Stimulated activated CD4-positive, alpha-beta T cell treated with anti-CD3 and anti-CD28 coated beads, Interleukin-1b, Interleukin-23, amount 100 ng/mL, for 48 hours (primary cell): ENCODE results near the gene HSPG2.

Experiments
- DNase-seq: peaks from one replicate; pipeline ENCODE4 v3.0.0-alpha.2; 2020

Gene HSPG2

DNA sequence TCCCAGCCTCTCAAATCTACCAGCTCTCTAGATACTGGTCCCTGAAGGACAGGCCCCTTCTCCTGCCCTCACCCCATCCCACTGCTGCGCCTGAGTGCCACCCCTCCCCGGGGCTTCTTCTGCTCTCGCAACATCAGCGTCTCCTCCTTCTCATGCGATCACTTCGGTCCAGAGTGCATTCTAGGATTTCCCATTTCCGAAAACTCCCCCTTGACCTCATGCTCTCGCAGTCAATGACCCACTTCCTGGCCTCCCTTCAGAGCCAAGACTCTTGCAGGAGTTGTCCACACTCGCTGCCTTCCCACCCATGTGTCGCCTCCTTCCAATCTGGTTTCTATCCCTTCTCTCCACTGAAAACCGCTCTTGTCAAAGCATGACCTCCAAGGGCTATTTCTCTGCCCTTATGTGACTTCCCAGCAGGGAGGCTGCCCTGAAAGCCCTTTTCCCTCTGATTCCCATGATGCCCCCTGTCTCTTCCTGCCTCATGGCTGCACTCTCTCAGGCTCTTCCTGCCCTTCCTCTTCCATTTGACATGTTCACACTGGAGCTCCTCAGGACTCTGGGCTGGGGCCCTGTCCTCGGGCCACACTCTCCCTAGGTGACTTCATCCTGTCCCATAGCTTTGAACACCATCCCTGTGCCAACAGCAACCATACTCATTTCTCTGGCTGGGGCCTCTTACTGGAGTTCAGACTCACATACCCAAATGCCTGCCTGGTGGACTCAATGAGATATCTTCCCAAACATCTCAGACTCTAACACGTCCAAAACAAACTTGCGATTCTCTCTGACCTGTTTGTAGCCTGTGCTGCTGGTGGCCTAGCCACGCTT lies 79.1 kb downstream of the HSPG2 start:
- DNase-seq: no peak

DNA sequence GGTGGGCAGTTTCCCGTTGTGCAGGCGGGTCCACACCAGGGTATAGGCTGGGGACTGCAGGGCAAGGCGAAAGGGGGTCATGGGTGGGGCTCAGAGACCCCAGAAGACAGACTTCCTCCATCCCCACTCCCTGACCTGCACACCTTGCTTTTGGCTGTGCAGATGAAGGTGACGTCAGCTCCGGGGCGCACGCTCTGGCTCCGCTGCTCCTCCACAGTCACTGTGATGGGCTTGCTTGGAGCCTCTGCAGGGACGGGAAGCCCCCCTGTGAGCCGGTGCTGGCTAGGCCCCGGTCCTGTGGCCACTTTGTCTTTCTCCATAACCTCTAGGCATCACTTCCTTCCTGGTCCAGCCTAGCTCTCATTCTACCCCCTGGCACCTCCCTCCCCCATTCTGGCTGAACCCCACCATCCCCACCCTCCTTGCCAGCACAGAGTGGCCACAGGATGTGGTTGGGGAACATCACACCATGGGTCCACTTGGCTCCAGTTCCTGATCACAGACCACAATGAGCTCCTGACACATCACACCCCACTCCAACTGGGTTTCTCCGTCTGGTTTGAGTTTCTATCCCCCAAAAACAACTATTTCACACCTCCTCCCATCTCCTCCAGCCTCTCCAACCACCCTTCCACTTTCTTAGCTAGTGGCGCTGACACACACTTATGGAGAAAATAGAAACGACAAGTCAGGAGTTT lies 79.8 kb downstream of the HSPG2 start:
- DNase-seq: no peak

- DNase-seq: no peak
Measured at GRCh38 chr1:21855257-21856096, 81.6 kb downstream of the HSPG2 start.

- DNase-seq: no peak
Measured at GRCh38 chr1:21854751-21855131, 82.4 kb downstream of the HSPG2 start.

DNA sequence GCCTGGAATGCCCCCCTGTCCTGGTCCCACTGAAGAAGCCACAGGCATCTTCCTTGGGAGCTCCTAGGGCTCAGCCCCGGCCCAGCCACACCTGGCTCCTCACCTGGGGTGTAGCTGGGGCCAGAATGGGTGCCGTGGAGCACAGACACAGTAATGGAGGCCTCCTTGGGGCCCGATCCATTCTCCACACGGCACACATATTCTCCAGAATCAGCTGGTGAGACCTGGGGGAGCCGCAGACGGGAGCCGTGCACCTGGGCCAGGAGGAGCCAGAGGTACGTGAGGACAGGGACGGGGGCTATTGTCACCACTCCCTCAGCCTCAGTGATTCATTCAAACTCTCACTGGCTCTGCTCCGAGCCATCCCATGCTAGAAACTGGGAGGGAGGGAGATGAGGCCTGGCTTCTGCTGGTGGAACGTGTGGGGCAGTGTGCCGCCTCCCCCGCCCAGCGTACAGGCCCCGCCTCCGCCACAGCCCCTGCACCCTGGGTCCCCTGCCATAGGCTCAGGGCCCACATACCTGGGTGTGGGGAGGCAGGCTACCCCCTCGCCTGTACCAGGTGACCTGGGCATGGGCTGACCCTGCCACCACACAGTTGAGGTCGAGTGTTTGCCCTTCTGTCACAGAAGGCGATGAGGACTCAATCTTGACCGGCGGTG lies 82.9 kb downstream of the HSPG2 start:
- DNase-seq: no peak

DNA sequence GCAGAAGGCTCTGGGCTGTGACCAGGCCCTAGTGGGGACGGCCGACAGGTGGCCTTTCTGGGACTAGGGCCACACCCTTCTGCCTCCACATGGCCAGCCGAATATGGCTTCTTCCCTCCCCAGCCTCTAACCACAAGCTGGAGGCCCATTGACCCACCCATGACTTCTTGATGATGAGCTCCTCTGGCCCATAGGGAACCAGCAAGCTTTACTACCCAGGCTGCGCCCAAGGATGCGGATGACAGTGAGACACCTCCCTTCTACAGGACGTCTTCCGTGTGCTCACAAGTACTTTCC lies 84.0 kb downstream of the HSPG2 start:
- DNase-seq: no peak

GRCh38 chr1:21852282-21853130 lies 84.6 kb downstream of the HSPG2 start:
- no peak for DNase-seq

- no peak for DNase-seq
Measured at GRCh38 chr1:21851430-21852250, 85.5 kb downstream of the HSPG2 start.

DNA sequence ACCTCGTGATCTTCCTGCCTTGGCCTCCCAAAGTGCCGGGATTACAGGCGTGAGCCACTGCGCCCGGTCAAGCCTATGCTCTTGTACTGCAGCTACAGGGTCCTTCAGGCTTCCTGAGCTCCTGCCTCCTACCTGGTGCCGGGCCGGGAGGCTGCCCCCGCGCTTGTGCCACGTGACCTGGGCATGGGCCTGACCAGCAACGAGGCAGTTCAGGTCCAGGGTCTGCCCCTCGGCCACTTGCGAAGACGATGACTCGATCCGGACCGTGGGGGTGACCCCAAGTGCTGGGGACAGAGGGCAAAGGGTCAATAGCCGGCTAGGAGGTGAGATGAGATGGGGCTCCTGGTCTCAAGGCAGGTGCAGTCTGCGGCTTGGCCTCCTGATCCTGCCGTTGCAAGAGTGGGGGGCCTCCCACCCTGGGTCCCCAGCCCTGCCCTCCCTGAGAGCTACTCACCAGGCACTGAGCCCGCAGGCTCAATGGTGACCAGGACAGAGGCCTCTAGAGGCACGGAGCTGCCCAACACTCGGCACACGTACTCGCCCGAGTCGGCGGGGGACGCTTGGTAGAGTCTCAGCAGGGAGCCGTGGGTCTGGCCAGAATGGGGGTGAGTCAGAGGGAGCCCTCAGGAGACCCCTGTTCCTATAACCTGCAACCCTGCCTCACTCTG lies 87.1 kb downstream of the HSPG2 start:
- no peak for DNase-seq

- DNase-seq: no peak
Measured at GRCh38 chr1:21848524-21849174, 88.5 kb downstream of the HSPG2 start.

GRCh38 chr1:21847223-21848205 lies 89.6 kb downstream of the HSPG2 start:
- no peak for DNase-seq

DNA sequence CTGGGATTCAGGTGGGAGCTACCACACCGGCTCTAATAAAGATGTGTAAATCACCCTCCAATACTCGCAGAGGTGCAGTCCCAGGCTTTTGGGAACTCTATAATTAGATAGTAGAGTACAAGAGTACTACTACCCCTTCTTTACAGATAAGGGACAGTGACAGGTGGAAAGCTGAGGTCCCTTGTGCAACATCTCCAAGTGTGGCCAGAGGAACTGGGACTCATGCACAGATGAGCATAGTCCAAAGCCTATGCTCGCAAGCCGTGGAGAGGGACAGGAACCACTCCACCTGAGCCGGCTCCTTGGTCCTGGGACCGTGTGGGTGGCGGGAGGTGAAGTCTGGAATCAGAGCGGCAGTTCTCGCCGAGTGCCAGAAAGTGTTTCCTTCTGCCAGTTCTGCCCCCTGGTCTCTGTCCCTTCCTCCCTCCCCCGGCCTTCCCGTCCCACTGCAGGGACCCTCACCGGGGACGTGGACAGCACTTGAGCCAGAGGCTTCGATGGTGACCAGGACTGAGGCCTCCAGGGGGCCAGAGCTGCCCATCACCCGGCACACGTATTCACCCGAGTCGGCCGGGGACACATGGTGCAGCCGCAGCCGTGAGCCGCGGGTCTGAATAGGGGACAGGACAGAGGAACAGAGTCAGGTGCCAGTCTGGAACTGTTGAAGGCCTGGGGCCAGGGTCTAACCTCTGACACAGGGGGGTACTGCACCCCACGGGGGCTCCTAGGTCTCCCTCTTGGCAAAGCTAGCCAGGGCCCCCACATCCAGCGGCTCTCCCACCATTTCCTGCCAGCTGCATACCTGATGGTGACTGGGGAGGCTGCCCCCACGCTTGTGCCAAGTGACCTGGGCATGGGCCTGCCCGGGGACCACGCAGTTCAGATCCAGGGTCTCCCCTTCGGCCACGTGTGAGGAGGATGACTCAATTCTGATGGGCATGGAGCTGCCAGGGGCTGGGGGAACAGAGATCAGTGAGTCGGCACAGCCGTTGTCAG lies 91.2 kb downstream of the HSPG2 start:
- no peak for DNase-seq

- DNase-seq: no peak
Measured at GRCh38 chr1:21843996-21844395, 93.1 kb downstream of the HSPG2 start.

GRCh38 chr1:21843208-21843607 lies 93.9 kb downstream of the HSPG2 start:
- no peak for DNase-seq

DNA sequence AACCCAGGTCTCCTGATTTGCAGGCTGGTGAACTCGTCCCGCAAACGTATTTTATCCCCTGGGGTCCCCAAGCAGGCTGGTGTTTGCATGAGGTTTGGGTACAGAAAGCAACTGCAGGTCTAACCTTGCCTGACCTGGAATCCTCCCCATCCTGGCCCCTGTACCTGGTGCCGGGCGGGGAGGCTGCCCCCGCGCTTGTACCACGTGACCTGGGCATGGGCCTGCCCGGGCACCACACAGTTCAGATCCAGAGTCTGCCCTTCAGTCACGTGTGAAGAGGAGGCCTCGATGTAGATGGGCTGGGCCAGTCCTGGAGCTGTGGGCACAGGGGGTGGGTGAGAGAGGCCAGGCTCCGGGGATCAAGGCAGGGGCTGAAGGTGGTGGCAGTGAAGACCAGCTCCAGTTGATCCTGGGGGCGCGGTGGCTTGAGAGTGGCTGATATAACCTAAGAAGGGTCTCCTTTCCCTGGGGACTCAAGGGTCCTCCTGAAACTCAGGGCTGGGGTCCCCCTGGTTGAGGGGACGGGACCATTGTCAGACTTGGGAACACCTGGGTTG lies 94.4 kb downstream of the HSPG2 start:
- DNase-seq: no peak

DNA sequence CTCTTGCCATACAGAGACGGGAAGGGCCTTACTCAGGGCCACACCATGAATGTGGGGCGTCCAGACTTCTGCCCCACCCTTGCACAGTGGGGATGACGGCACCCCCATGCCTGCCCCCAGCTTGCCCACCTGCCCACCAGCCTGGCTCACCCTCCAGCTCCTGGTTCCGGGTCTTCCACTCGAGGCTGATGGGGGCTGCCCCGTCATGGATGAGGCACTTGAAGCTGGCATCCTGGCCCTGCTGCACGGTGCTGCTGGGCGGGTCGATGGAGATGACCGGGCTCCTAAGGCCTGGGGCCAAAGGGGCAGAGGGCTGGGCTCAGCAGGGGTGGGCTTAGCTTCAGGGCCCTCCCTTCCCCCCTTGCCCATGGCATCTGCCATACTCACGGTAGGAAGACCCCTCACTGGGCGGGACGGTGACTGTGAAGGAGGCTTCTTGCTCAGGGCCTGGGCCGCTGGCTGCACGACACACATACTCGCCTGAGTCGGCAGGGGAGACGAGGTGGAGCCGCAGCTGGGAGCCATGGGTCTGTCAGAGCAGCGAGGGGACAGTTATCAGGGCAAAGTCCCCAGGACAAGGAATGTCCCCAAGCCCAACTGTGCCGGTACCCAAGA lies 95.2 kb downstream of the HSPG2 start:
- no peak for DNase-seq

GRCh38 chr1:21840981-21841380 lies 96.1 kb downstream of the HSPG2 start:
- no peak for DNase-seq
